Measurements from ENCODE around the gene NACC2.

Gene NACC2

DNA sequence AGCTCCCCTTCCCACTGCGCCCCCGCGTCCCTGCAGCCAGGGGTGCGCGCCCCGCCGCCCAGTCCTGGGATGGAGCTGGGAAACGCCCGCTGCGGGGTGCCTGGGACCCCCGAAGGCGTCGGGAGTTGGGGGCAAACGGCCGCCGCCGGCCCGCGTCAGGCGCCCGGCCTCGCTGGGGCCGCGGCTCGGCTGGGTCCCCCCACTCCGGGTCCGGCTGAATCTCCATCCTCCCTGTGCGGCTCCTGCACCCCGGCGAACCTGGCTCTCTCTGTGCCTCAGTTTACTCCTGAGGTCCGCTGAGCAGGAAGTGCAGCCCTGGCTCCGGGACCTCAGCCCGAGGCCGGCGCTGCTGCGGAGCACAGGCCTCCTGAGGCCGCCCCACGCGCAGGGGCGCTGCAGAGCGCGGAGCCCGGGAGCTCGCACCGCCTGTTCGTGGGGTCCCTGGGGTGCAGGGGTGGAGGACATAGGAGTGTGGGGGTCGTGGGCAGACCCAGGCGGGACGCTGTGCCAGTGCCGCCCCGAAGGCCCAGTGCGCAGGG lies 37.5 kb upstream of the NACC2 start:
- Histone ChIP-seq H3K4me2 (ENCODE audit: low read length) (no peak overlapping the region), H3K4me1 (ENCODE audit: control insufficient read depth, low read length) (no peaks in the 10 kb centered on the region), H3K27me3 (ENCODE audit: control insufficient read depth, low read length) (peaks cover 20% of the 10 kb centered on the region), H4K20me1 (ENCODE audit: control insufficient read depth, insufficient read depth, low read depth, low read length) (no peaks in the 10 kb centered on the region), H3F3A (ENCODE audit: control insufficient read depth, insufficient read depth) (no peaks in the 10 kb centered on the region), H3K27ac (ENCODE audit: low read depth, low read length) (no peak overlapping the region), H3K36me3 (ENCODE audit: control insufficient read depth, low read length) (no peaks in the 10 kb centered on the region), H3K4me3 (ENCODE audit: low read length) (no peak overlapping the region), H3K9me3 (ENCODE audit: control insufficient read depth, insufficient read depth, low read length) (no peaks in the 10 kb centered on the region), H3K79me2 (ENCODE audit: control insufficient read depth, low read length) (no peaks in the 10 kb centered on the region), H3K9me2 (replicated peaks; ENCODE audit: control insufficient read depth, low read length) (no peaks in the 10 kb centered on the region)
- TF ChIP-seq CTCF (IDR thresholded peaks at IDR 0.05; ENCODE audit: low read depth, low read length, poor library complexity, severe bottlenecking): no peak
- no peak for TF ChIP-seq EZH2phosphoT487 (IDR thresholded peaks at IDR 0.05; ENCODE audit: borderline replicate concordance, low read length)

- Histone ChIP-seq H3K9me2 (replicated peaks; ENCODE audit: control insufficient read depth, low read length) (no peaks in the 10 kb centered on the region), H3K27me3 (ENCODE audit: control insufficient read depth, low read length) (peaks cover 20% of the 10 kb centered on the region), H4K20me1 (ENCODE audit: control insufficient read depth, insufficient read depth, low read depth, low read length) (no peaks in the 10 kb centered on the region), H3K36me3 (ENCODE audit: control insufficient read depth, low read length) (no peaks in the 10 kb centered on the region), H3K4me1 (ENCODE audit: control insufficient read depth, low read length) (no peaks in the 10 kb centered on the region), H3K79me2 (ENCODE audit: control insufficient read depth, low read length) (no peaks in the 10 kb centered on the region), H3K4me2 (ENCODE audit: low read length) (no peak overlapping the region), H3F3A (ENCODE audit: control insufficient read depth, insufficient read depth) (no peaks in the 10 kb centered on the region), H3K4me3 (ENCODE audit: low read length) (no peak overlapping the region), H3K27ac (ENCODE audit: low read depth, low read length) (no peak overlapping the region), H3K9me3 (ENCODE audit: control insufficient read depth, insufficient read depth, low read length) (no peaks in the 10 kb centered on the region)
- no peak for TF ChIP-seq EZH2phosphoT487 (IDR thresholded peaks at IDR 0.05; ENCODE audit: borderline replicate concordance, low read length)
- TF ChIP-seq CTCF (IDR thresholded peaks at IDR 0.05; ENCODE audit: low read depth, low read length, poor library complexity, severe bottlenecking): no peak
These were observed 36.8 kb upstream of the NACC2 start for GRCh38 chr9:136131629-136132511.

GRCh38 chr9:136129176-136129575 lies 34.1 kb upstream of the NACC2 start:
- Histone ChIP-seq H3K9me3 (ENCODE audit: control insufficient read depth, insufficient read depth, low read length) (no peaks in the 10 kb centered on the region), H3K4me1 (ENCODE audit: control insufficient read depth, low read length) (no peaks in the 10 kb centered on the region), H3K4me2 (ENCODE audit: low read length) (no peak overlapping the region), H3K27ac (ENCODE audit: low read depth, low read length) (no peak overlapping the region), H3F3A (ENCODE audit: control insufficient read depth, insufficient read depth) (no peaks in the 10 kb centered on the region), H3K9me2 (replicated peaks; ENCODE audit: control insufficient read depth, low read length) (no peaks in the 10 kb centered on the region), H3K27me3 (ENCODE audit: control insufficient read depth, low read length) (peaks cover 18% of the 10 kb centered on the region), H3K4me3 (ENCODE audit: low read length) (no peak overlapping the region), H3K36me3 (ENCODE audit: control insufficient read depth, low read length) (no peaks in the 10 kb centered on the region), H4K20me1 (ENCODE audit: control insufficient read depth, insufficient read depth, low read depth, low read length) (no peaks in the 10 kb centered on the region), H3K79me2 (ENCODE audit: control insufficient read depth, low read length) (no peaks in the 10 kb centered on the region)
- TF ChIP-seq CTCF (IDR thresholded peaks at IDR 0.05; ENCODE audit: low read depth, low read length, poor library complexity, severe bottlenecking) (no peak), EZH2phosphoT487 (IDR thresholded peaks at IDR 0.05; ENCODE audit: borderline replicate concordance, low read length) (no peak)

All from DOHH2 (cell line).